NCI-H2081 treated with DMSO at 0.1 percent for 48 hours (cell line): ENCODE measurements around the gene CEP76.

Source experiments
- DNase-seq: peaks from one replicate; lab custom pipeline; 2025; lab: John Stamatoyannopoulos, UW

The CEP76 gene

DNA sequence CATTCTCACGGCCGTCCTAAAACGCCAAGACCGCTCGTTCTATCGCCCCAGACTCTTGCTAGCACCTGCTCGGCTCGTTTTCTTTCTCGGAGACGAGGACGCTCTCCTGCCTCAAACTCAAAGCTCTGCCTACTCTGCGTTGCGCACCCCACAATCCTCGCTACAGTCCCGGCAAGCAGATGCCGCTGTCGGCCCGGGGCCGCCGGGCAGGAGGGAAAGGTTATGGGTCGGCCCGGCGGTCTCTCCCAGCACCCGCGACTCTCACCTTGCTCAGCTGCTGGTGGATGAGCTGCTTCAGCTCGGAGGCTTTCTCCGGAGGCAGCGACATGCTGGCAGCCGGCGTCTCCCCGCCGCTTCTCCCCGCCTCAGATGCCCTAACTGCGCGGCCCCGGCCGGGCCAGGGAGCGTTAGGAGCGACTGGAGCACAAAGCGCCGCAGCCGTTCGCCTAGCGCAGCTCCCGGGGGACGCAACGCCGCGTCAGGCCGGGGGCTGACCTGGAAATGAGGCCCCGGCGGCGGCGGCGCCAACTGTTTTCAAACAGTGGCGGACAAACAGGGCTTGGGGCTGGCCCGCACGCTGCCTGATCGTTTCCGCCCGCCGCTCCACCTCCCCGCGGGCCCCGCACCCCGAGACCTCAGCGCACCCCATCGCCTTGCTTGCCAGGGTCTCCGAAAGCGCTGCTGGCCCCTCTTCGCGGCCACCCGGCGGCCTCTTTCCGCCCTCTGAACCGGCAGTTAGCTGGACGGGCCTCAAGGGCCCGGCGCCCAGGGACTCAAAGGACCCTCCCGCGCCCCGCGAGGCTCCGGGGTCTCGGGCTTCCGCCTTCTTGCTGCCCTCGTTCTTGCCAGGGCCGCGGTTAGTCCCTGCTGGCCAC lies at the start of gene CEP76, which contains the start of gene PSMG2:
TSS of gene CEP76 (minus strand) at position 503 of the 875 bp plus-strand sequence. CDS start at position 328, 175 bp downstream.
TSS of gene PSMG2 (plus strand) at position 822 of the 875 bp plus-strand sequence. CDS start 66 bp downstream, outside the sequence.
- DNase-seq, result peak; percentile 10

GRCh38 chr18:12751891-12752290 lies 49.4 kb upstream of the CEP76 start:
- no peak for DNase-seq

- DNase-seq, result no peak
These were observed 49.0 kb upstream of the CEP76 start for GRCh38 chr18:12751503-12751884.

DNA sequence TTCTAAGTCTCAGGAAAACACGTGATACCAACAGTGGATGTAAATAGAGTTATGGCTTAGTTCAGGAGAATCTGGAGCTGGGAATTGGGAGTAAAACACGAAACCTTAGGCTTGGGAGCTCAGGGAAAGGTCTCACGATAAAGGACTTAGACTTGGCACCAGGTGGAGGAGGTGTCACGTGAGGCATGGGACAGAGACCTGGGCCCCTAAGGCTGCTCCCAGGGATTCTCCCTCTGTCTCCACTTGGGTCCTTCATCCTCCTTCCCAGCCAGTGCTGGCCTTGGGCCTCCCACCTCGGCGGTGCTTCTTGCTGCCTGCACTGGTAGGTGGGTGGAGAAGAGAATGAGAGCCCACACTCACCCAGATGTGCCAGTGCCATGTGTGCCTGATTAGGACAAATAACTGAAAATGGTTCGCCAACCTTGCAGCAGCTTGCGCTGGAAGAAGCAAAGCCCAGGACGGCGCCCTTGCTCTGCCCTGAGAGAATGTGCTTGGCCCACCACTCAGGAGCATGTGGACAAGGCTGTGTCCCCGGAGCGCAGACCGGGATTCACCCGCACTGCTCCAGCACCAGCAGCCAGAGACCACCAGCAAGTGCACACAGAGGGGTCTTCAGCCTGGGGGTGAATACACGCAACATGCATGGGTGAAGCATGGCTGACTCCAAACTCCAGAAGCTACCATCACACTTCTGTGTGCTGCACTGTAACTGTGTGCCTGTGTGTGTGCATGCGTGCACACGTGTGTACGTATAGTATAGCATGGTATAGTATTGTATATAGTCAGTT lies 48.4 kb upstream of the CEP76 start:
- no peak for DNase-seq

GRCh38 chr18:12750076-12750714 lies 47.7 kb upstream of the CEP76 start:
- DNase-seq, result no peak

DNA sequence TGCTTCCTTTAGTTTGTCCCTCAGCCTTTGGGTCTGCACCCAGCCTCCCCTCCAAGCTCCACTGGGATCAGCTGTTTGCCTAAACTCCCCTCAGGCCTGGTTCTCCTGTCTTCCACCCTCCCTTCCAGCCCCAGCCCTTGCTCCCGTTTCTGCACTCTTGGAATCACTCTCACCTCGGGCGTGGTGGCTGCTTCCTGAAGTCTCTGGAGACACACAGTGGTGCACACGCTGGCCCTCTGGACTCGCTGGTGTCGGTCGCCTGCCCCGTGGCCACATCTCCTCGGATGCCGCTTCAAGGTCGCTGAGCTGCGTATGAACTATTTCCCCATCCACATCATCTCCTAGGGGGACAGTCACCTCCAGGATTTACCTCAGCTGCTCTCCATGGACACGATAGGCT lies 46.6 kb upstream of the CEP76 start:
- DNase-seq, result no peak

DNA sequence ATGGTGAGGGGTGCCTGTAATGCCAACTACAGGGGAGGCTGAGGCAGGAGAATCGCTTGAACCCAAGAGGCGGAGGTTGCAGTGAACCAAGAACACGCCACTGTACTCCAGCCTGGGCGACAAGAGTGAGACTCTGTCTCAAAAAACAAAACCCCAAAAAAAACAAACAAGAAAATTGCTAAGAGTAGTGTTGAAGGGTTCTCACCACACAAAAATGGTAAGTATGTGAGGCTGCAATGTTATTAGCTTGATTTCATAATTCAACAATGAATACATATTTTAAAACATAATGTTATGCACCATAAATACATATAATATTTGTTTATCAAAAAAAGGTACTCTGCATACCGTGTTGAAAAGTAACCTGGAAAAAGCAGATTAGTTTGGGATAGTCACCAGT lies 46.1 kb upstream of the CEP76 start:
- DNase-seq, result no peak

DNA sequence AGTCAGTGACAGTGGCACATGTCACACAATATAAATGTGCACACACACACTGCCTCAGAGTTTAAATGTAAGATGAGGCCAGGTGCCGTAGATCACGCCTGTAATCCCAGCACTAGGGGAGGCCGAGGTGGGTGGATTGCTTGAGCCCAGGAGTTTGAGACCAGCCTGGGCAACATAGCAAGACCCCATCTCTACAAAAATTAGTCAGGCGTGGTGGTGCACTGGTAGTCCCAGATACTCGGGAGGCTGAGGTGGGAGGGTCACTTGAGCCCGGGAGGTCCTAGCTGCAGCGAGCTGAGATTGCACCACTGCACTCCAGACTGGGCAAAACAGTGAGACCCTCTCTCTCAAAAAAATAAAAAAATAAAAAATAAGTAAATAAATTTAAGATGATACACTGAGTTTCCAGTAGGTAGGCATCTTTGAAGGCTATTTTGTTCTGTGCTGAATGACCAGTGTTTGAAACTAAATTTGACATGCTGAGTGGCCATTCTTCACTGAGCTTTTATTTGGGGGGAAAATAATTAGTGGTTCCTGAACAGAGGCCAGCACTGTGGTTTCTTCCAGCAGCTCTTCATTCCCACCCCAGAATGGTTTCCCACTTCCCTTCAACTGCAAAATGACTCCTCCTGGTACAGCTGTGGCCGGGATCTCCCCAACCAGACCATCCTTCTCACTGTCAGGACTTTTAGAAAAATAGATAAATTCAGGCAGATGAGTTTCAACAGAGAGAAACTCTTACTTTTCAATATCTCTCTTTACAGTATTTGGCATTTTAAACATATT lies 45.2 kb upstream of the CEP76 start:
- no peak for DNase-seq

GRCh38 chr18:12745095-12745795 lies 42.7 kb upstream of the CEP76 start:
- no peak for DNase-seq

- DNase-seq, result peak; percentile 10
These were observed 41.6 kb upstream of the CEP76 start for GRCh38 chr18:12744103-12744502.

DNA sequence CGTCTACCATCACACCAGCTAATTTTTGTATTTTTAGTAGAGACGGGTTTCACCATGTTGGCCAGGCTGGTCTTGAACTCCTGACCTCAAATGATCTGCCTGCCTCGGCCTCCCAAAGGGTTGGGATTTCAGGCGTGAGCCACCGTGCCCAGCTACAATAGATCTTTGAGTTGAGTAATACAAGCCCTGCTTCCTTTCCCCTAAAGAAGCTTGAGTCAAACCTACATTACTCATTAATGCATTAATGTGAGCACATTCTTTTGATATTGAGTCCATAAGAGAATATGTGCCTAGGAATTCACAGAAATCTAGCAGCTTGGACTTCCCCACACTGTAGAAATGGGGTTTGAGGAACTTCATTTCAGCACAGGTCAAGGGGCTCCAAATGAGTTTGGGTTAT lies 39.9 kb upstream of the CEP76 start:
- no peak for DNase-seq

- peak; percentile 7 for DNase-seq
These were observed 38.8 kb upstream of the CEP76 start for GRCh38 chr18:12741351-12741750.

- no peak for DNase-seq
These were observed 34.9 kb upstream of the CEP76 start for GRCh38 chr18:12737243-12737902.

GRCh38 chr18:12726774-12727550 lies 24.4 kb upstream of the CEP76 start:
- no peak for DNase-seq

DNA sequence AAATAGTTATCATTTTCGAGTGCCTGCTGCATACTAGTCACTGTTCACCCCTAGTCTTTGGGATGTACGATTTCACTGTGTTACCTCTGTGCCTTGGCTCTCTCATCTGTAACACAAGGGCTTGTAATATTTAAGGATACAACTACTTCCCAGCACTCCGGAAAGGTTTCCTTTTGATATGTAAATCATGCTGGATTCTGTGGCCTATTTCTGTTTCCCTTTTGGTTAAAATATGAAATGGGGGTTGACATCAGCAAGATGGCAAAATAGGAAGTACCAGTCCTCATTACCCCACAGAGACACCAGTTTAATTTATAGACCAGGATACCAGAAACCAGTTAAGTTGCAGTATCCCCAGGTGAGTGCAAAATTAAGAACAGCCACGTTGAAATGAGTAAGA lies 23.8 kb upstream of the CEP76 start:
- no peak for DNase-seq

GRCh38 chr18:12722731-12723130 lies 20.2 kb upstream of the CEP76 start:
- DNase-seq, result no peak

DNA sequence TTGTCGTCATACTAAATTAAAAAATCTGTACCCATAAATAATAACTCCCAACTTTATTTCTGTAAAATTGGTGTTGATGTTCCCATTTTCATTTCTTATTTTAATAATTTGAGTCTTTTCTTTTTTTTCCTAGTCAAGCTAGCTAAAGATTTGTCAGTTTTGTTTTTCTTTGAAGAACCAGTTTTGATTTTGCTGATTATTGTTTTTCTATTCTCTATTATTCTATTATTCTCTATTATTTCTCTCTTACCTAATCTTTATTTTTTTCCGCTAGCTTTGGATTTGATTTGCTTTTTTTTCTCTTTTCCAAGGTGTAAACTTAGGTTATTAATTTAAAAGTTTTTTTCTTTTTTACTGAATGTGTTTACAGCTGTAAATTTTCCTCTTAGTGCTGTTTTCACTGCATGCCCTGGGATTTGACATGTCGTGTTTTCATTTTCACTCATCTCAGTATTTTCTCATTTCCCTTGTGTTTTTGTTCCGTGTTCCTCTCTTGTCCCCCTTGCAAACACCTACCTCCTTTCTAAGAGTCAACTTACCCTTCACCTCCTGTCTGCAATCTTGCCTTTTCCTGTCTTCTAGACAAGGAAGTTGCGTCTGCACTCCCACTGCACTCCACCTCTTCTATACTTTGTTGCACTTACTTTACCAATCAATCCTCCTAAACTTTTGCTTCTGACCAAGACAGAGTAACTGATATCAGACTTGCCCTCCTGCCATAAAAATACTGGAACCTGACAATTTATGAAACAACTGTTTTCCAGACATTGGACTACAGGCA lies 19.2 kb upstream of the CEP76 start:
- no peak for DNase-seq

DNA sequence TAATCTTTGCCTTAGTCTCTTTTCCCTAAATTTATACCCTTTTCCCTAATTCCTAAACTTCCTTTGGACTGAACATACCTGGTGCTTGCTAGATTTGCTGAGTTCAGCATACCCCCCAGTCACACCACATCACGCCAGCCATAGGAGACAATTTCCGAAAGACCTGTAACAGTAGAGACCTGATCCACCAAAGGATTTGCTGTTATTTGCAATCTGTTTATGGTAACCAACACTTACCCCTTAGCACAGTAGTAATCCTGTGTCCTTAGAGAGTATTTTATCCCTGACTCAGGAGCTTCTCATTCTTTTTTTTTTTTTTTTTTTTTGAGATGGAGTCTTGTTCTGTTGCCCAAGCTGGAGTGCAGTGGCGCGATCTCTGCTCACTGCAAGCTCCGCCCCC lies 8.9 kb upstream of the CEP76 start:
- no peak for DNase-seq

- DNase-seq, result no peak
These were observed 1.1 kb upstream of the CEP76 start for GRCh38 chr18:12703664-12704063.
